ENCODE results near the gene ZBTB46.
"Not testable (repeated sequence)": the region's sequence is repeated elsewhere in the genome, so short reads cannot be mapped to it uniquely, and the experiment has no call there.

ZBTB46 gene

DNA sequence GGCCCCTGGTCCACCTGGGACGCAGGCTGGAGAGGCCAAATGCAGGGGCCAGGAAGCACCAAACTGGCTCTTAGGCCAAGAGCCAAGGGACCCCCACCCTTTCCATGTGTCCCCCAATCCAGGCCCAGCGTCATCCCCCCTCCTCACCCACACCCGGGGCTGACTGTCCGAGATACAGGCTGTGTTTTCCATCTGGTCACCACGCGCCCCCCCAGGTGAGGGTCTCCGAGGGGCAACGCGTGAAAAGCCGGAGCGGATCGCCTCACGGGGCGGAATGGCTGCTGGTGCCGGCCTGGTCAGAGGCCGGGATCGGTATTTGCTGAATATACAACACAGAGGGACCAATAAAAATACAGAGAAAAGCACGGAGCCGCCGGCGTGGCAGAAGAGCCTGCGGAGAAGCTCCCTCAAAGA, 25.0 kb upstream of the ZBTB46 start:
- DNase-seq (ENCODE audit: insufficient read length, low spot score) (no peak), FAIRE-seq (no peak)
- TF ChIP-seq, protein P1, sequence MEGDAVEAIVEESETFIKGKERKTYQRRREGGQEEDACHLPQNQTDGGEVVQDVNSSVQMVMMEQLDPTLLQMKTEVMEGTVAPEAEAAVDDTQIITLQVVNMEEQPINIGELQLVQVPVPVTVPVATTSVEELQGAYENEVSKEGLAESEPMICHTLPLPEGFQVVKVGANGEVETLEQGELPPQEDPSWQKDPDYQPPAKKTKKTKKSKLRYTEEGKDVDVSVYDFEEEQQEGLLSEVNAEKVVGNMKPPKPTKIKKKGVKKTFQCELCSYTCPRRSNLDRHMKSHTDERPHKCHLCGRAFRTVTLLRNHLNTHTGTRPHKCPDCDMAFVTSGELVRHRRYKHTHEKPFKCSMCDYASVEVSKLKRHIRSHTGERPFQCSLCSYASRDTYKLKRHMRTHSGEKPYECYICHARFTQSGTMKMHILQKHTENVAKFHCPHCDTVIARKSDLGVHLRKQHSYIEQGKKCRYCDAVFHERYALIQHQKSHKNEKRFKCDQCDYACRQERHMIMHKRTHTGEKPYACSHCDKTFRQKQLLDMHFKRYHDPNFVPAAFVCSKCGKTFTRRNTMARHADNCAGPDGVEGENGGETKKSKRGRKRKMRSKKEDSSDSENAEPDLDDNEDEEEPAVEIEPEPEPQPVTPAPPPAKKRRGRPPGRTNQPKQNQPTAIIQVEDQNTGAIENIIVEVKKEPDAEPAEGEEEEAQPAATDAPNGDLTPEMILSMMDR (IDR thresholded peaks at IDR 0.05; ENCODE audit: insufficient read depth, missing control alignments) = no peak

DNA sequence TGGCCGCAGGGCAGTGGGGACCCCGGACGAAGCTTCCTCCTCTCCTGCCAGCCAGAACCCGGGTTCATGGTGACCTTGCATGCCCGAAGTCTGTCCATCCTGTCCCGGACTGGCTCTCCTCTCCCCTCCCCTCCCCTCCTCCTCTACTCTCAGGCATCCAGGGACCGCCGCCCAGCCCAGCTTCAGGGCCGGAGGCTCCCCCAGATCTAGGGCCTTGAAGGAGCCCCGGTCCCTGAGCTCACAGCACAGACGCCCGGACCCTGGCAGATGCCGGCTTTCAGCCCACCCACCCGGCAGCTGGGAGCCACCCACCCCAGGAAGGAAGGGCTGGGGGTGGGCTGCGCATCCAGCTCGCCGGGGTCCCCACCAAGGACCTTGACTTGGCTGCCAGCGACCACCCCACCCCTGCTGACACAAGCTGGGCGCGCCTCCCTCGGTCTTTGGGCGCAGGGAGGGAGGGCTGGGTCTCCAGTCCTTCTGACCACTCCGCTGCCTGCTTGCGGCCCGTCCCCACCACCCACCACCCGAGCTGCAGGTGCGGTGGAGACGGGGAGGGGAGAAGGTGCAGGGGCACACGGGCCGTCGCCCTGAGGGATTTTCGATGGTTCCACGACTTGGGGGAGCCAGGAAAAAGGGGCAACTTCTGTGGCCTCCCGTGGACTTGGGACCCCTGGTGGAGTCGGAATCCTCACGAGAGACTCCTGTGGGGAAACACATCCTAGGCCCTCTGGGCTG, 24.5 kb upstream of the ZBTB46 start:
- no peak for FAIRE-seq
- DNase-seq (ENCODE audit: insufficient read length, low spot score) = no peak

DNA sequence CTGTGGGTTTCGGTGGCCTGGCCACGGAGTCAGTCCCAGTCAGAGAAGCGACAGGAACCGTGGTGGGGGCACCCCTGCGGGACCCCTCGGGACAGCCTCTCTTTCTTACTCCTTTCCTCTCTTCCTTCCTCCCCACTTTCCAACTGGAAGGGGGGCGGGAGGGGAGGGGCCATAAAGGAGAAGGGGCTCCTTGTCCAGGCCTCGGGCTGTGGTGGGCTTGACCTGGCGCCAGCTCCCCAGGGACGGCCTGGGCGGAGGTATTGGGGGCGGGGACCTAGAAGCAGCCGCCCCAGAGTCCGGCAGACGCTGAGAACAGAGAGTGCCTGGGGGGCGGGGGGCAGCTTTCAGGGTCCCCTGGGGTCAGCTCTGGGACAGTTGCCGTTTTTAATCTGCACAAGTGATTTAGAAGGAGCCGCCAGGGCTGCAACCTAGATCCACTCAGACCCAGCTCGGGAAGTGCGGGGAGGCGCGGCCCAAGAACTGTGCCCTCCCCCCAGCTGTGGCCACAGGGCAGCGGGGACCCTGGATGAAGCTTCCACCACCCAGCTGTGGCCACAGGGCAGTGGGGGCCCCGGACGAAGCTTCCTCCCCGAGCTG, 23.8 kb upstream of the ZBTB46 start:
- TF ChIP-seq, protein P1 (IDR thresholded peaks at IDR 0.05; ENCODE audit: insufficient read depth, missing control alignments) = no peak
- DNase-seq (ENCODE audit: insufficient read length, low spot score) (no peak), FAIRE-seq (no peak)

More for the DNA sequence above, 24.5 kb upstream of the ZBTB46 start:
- TF ChIP-seq, protein P1 (IDR thresholded peaks at IDR 0.05; ENCODE audit: insufficient read depth, missing control alignments) = no peak

DNA sequence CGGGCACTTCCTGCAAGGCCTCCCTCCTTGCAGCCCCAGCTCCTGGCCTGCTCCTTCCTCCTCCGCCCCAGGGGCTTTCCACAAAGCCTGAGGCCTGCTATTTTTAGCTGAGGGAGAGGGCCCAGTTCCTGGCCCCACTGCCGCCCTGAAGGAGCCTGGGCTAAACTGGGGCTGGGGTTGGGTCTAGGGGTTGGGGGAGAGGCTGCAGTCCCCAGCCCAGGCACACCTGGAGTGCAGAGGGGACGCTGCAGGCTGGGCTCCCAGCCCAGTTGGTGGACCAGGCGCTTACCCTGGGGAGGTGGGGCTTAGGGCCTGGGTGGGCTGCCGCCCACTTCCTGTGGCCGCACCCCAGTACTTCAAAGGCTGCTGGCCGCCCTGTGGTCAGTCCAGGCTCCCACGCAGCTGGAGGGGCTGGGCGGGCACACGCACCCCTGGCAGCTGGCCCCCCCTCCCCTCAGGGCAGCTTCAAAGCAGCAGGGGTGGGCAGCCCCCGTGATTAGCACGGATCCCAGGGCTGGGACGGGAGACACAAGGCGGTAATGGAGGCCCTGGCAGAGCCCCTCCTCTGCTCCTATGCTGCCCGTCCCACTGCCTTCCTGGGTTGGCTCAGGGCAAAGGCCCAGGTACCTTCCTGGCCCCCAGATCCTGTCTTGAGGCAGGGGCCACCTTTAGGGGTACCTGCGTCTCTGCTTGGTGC, 23.2 kb upstream of the ZBTB46 start:
- TF ChIP-seq, protein P1 (IDR thresholded peaks at IDR 0.05; ENCODE audit: insufficient read depth, missing control alignments) = no peak
- FAIRE-seq = no peak
- no peak for DNase-seq (ENCODE audit: insufficient read length, low spot score)

DNA sequence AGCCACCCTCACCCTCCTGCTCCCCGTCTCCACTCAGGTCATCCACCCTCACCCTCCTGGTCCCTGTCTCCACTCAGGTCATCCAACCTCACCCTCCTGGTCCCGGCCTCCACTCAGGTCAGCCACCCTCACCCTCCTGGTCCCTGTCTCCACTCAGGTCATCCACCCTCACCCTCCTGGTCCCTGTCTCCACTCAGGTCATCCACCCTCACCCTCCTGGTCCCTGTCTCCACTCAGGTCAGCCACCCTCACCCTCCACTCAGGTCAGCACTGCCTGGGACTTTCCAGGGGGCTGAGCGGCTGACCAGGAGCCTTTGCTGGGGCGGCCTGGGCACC, 22.6 kb upstream of the ZBTB46 start:
- DNase-seq (ENCODE audit: insufficient read length, low spot score); FAIRE-seq: not testable (repeated sequence)

DNA sequence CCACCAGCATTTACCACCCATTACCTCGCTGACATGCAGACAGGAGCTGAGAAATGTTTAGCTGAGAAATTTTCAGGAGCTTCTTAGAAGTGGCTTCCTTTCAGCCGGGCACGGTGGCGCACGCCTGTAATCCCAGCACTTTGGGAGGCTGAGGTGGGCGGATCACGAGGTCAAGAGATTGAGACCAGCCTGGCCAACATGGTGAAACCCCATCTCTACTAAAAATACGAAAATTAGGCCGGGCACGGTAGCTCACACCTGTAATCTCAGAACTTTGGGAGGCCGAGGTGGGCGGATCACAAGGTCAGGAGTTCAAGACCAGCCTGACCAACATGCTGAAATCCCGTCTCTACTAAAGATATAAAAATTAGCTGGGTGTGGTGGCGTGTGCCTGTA, 20.5 kb upstream of the ZBTB46 start:
- not testable (repeated sequence) for DNase-seq (ENCODE audit: insufficient read length, low spot score); FAIRE-seq

DNA sequence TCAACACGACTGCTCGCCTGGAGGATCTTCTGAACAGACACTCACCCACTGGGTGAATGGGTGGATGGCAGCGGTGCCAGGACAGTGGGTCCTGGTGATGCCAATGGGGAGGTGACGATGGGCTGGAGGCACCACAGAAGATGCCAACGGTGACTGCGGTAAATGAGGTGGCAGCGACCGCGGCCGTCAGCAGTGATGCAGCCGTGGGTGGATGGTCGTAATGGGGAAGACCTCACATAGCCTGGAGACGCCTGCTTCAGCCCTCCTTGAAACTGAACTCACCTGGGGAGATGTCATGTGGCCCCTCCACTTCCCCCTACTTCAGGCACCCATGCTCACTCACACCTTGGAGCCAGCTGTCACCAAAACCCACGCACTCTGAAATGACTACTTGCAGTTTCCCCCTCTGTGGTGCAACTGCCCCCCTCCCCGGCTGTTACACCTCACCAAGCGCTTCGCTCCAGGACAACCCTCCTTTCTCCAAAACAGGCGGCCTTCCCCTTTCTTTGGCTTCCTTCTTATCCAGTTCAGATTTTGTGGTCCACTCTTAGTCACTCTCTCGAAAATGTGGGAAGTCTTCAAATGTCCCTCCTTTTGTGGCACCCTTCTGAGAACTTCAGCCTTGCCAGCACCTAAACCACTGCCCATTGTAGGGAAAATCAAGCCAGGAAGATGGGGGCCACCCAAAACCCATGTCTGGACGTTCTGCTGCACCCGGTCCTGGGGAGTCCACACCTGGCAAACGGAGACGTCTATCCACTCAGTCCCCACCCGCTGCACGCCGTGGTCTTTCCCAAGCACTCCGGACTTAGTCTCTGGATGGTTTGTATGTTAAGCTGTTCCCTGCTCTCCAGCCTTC, 19.9 kb upstream of the ZBTB46 start:
- TF ChIP-seq, protein P1 (IDR thresholded peaks at IDR 0.05; ENCODE audit: insufficient read depth, missing control alignments) = no peak
- no peak for FAIRE-seq
- no peak for DNase-seq (ENCODE audit: insufficient read length, low spot score)
